WI38 (cell line): ENCODE results near the gene CDSN.

Experiments used
- H3K4me3 ChIP-seq: 2 replicates; pipeline ENCODE4 v1.5.1; 2011; ENCODE audit warnings: low read depth, mild to moderate bottlenecking, control low read depth, low read length
- TF ChIP-seq, protein P1 (sequence below): IDR thresholded peaks from 2 replicates; pipeline ENCODE4 v1.5.1; 2012; ENCODE audit warnings: low read depth, mild to moderate bottlenecking, control low read depth, low read length

The CDSN gene

DNA sequence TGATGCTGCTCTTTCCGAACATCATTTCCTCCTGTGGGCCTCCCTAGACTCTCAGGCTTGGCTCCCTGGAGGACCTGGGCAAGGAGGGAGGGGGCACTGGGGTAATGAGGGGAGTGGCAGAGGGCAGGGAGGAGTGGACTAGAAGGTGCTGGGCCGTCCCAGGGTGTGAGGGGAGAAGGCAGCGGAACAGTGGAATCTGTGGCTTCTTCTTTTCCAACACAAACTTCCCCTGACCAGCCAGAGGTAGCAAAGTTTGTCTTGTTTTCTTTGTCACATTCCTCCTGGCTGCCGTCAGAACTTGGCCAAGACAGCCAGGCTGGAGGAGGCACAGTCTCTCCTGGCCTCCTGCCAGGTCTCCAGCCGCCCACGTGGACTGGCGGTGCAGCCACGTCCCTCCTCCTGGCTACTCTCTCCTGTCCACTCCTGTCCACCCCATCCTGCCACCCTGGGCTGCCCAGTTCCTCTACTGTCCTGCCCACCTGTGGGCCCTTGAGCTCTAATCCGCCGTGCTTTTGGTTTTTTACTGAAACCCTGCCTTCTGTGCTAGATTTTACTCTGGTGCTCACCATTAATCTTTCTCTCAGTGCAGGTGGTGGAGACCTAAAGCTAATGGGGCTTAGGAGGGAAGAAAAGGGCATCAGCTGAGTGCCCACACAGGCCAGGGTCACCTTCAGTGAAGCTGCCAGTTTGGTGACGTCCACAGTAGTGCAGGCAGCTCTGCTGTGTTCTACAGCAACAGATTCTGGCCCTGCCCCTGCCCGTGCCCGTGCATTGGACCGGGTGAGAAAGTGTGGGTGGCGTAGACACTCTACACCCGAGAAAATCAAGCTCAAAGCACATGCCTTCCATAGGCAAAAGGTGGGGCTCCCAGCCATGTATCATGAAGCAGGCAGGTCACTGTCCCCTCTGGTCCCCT, 2.8 kb upstream of the CDSN start:
- no peak overlapping the region for H3K4me3 ChIP-seq
- TF ChIP-seq, protein P1, sequence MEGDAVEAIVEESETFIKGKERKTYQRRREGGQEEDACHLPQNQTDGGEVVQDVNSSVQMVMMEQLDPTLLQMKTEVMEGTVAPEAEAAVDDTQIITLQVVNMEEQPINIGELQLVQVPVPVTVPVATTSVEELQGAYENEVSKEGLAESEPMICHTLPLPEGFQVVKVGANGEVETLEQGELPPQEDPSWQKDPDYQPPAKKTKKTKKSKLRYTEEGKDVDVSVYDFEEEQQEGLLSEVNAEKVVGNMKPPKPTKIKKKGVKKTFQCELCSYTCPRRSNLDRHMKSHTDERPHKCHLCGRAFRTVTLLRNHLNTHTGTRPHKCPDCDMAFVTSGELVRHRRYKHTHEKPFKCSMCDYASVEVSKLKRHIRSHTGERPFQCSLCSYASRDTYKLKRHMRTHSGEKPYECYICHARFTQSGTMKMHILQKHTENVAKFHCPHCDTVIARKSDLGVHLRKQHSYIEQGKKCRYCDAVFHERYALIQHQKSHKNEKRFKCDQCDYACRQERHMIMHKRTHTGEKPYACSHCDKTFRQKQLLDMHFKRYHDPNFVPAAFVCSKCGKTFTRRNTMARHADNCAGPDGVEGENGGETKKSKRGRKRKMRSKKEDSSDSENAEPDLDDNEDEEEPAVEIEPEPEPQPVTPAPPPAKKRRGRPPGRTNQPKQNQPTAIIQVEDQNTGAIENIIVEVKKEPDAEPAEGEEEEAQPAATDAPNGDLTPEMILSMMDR = no peak

DNA sequence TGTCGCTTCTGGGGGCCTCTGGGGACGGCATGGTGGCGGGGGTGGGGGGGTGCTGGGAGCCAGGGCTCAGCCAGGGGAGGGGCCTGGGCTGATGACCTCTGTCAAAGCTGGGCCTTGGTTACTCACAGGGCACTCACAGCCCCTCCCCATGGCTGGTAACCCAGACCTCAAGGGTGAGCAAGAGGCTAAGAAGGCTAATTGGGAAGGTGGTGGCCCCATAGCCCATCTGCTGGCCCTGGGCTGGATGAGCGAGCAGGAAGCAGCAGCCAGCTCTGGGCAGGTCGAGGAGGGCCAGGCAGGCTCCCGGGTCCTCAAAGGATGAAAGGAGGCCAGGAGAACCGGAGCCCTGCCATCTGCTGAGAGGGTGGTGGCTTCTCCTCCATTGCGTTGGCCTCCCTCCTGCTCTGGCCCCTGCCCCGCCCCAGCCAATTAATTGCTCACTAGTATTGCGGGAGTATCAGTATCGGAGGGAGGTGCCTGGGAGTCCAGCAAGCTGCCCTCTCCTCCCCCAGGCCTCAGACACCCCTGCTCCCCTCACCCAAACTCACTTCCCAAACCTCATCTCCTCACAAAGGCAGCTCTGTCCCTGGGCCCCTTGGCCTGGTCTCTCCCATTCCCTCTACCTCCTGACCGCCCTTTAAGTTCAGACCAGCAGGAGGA, 1.0 kb upstream of the CDSN start:
- no peak overlapping the region for H3K4me3 ChIP-seq
- TF ChIP-seq, protein P1 = no peak

DNA sequence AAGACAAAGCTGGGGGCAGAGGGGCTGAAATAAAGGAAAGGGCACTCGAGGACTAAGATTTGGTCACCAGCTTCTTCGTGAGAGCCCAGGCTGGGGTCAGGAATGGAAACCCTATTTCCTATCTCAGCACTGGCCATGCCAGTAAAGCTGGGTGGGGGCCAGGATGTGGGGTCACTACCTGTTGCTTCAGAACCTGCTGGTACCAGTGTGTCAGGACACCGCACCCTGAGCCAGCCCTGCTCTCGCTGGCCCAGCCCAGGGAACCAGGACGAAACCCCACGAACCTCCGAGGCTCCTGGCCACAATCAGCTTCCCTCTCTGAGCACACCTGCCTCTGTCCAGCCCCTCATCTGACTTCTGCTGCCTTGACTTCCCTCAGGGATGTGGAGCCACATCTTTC, 2.1 kb downstream of the CDSN start:
- H3K4me3 ChIP-seq = no peak overlapping the region
- TF ChIP-seq, protein P1 = no peak

DNA sequence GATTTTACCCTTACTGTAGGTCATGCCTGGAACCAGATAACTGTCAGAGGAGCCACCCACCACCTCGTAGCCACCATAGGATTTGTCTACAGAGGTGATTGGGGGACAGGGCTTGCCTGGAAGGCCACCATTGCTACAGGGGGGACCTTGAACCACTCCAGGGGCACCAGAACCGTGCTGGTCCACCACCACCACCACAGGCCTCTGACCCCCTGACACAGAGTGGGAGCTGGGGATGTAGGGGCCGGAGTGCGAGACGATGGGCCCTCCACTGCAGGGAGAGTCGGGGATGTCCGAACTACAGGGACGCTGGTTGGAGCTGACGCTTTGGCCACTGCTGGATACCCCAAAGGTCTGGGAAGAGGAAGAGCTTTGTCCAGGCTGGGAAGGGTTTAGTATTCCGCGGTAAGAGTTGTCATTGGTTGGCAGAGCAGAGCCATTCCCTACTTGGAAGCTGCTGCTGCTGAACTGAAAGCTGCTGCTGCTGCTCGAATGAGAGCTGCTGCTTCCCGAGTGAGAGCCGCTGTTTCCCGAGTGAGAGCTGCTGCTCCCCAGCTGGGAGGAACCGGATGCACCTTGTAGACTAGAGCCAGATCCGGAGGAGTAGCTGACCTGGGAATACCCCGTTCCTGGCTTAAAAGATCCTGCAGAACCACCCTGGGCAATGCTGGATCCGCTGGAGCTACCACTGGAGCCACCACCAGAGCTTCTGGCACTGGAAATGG, 3.4 kb downstream of the CDSN start:
- TF ChIP-seq, protein P1 = no peak
- no peak overlapping the region for H3K4me3 ChIP-seq

DNA sequence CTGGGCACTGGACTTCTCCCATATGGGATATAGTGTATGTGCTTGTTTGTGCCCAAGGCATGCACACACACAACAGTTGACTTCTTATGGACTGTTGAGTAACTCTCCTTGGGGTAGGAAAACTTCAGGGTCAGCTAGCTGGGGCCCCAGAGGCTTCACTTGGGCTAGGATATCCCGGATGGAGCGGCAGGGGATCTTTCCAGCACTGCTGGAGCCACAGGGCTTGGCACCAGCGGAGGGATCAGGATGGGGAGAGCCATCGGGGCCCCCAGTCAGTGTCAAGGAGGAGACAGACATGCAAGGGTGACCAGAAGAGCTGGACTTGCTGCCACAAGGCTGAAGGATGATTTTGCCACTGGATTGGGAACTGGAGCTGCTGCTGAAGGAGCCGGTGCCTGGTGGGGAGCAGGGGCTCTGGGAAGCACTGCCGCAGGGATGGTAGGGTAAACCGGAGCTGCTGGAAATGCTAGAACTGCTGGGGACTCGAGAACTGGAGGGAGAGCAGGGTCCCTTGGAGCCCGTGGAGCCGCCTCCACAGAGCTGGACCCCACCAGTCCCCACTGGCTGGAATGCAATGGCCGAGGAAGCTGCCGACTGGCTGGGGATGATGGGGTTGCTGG, 4.2 kb downstream of the CDSN start:
- H3K4me3 ChIP-seq = no peak overlapping the region
- TF ChIP-seq, protein P1 = no peak

DNA sequence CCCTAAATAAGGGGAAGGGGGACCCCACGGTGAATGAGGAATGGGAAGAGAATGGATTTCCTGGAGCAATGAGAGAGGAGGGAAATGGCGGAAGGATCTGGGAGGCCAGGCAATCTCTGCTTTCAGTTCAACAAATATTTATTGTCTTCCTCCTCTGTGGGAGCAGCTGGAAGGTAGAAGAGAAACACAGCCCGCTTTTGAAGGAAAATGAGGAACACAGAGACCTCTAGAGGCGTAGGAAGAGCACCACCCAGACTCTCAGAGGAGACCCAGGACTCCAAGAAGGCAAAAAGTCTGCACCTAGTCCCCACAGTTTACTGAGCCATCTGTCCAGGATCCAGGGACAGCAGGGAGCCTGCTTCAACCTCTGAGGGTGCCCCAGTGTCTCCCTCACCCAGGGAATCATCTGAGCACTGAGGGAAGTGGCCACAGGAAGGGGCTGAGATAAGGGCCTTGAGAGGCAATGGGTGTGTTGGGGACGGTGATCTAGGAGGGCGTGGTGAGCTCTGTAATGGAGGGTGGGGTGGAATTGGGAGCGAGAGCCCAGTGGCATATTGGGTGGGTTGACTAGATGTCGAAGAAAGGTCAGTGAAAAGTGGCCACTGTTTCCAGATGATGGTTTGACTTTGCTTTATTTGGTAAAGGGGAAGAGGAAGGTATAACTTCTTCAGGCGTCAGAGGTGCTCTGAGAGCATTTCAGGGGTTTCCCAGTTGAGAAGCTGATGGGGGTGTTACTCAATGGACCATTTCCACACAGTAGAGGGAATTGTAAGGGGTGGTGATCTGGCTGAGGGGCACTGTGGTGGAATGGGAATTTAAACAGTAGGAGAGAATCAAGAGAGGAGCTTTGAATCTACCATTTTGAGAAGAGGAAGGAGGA, 5.0 kb downstream of the CDSN start:
- TF ChIP-seq, protein P1 = no peak
- peak overlapping the region; percentile 18; the same call in 1 of the 2 replicates for H3K4me3 ChIP-seq
